T47D (cell line): ENCODE measurements around the gene POLR1A.

ENCODE experiments used
- DNase-seq, 2 experiments: peaks; one replicate each; pipeline versions ENCODE4 v3.0.0 to v3.0.0-alpha.2; 2011 to 2012; ENCODE audit warnings: low read depth in 1 of 2, low spot score in 1 of 2
- JUND ChIP-seq: IDR thresholded peaks from 2 replicates; pipeline ENCODE4 v1.6.1; 2012; ENCODE audit warnings: low read depth
- in situ Hi-C: cut with HindIII; loops from 2 replicates; pipeline ENCODE4 v1.10.0; 2016; ENCODE audit warnings: low sequenced_read_pairs, low pct_unique_long_range_greater_than_20kb

Gene POLR1A

DNA sequence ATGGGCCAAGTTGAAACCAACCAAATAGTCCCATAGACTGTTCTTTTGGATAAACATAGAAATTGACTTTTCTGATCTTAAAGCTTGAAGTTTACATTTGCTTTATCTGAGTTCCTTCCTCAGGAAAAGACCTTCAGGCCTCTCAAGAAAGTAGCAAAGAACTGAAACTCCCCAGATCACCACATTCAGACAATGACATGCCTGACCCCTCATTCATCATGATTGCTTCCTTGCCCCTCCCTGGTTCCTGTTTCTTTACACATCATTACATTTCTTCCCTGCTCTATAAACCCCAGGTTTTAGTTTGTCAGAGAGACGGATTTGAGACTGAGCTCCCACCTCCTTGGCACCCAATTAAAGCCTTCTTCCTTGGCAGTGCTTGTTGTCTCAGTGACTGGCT, 133.3 kb downstream of the POLR1A start:
- in situ Hi-C loops = no loop called here
- TF ChIP-seq JUND = no peak
- no peak for DNase-seq

DNA sequence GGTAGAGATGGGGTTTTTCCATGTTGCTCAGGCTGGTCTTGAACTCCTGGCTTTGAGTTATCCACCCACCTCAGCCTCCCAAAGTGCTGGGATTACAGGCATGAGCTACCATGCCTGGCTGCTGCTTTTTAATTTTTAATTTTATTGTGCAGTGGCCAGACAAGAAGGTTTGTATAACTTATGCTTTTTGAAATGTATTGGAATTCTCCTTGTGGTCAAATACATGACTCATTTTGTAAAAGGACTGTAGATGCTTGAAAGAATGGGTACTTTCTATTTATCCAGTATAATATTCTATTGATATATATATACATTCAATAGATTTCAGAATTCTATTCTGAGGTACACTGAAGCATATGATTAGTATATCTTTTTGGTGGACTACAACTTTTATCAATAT, 134.3 kb downstream of the POLR1A start:
- DNase-seq = no peak
- no peak for TF ChIP-seq JUND
- in situ Hi-C loops = no loop called here
